ENCODE measurements around the gene ADAM12.
"Not testable (repeated sequence)": the region's sequence is repeated elsewhere in the genome, so short reads cannot be mapped to it uniquely, and the experiment has no call there.

ADAM12 gene

GRCh38 chr10:126058507-126058906, 329.8 kb downstream of the ADAM12 start:
- Histone ChIP-seq H3K27me3 (ENCODE audit: insufficient read depth, insufficient read length) (no peaks in the 10 kb centered on the region), H3K36me3 (ENCODE audit: insufficient read depth, insufficient read length, low read length) (no peaks in the 10 kb centered on the region), H3K4me3 (ENCODE audit: insufficient read length, low read depth) (no peak overlapping the region), H3K9ac (ENCODE audit: insufficient read length, low read depth) (no peak overlapping the region), H3K9me3 (ENCODE audit: insufficient read depth, low read length) (no peaks in the 10 kb centered on the region), H3K4me1 (ENCODE audit: insufficient read depth, insufficient read length) (no peaks in the 10 kb centered on the region)
- no peak for TF ChIP-seq SUZ12 (IDR thresholded peaks at IDR 0.05; ENCODE audit: extremely low read depth, insufficient read depth, insufficient read length)
- TF ChIP-seq ZNF274 (IDR thresholded peaks at IDR 0.05; ENCODE audit: low read depth, low read length), result no peak
- TF ChIP-seq YY1 (IDR thresholded peaks at IDR 0.05; ENCODE audit: insufficient read depth, insufficient read length), result no peak
- DNase-seq (ENCODE audit: low read depth, low spot score), result no peak

GRCh38 chr10:126058104-126058503, 330.2 kb downstream of the ADAM12 start:
- no peaks in the 10 kb centered on the region for H3K9me3 ChIP-seq (ENCODE audit: insufficient read depth, low read length)
- no peak for DNase-seq (ENCODE audit: low read depth, low spot score)
- no peaks in the 10 kb centered on the region for H3K36me3 ChIP-seq (ENCODE audit: insufficient read depth, insufficient read length, low read length)
- no peak overlapping the region for H3K9ac ChIP-seq (ENCODE audit: insufficient read length, low read depth)
- H3K4me1 ChIP-seq (ENCODE audit: insufficient read depth, insufficient read length), result no peaks in the 10 kb centered on the region
- TF ChIP-seq YY1 (IDR thresholded peaks at IDR 0.05; ENCODE audit: insufficient read depth, insufficient read length) (no peak), ZNF274 (IDR thresholded peaks at IDR 0.05; ENCODE audit: low read depth, low read length) (no peak), SUZ12 (IDR thresholded peaks at IDR 0.05; ENCODE audit: extremely low read depth, insufficient read depth, insufficient read length) (no peak)
- H3K27me3 ChIP-seq (ENCODE audit: insufficient read depth, insufficient read length), result no peaks in the 10 kb centered on the region
- H3K4me3 ChIP-seq (ENCODE audit: insufficient read length, low read depth), result no peak overlapping the region

GRCh38 chr10:126057494-126057893, 330.8 kb downstream of the ADAM12 start:
- no peaks in the 10 kb centered on the region for H3K9me3 ChIP-seq (ENCODE audit: insufficient read depth, low read length)
- no peak for TF ChIP-seq ZNF274 (IDR thresholded peaks at IDR 0.05; ENCODE audit: low read depth, low read length)
- no peak for TF ChIP-seq YY1 (IDR thresholded peaks at IDR 0.05; ENCODE audit: insufficient read depth, insufficient read length)
- TF ChIP-seq SUZ12 (IDR thresholded peaks at IDR 0.05; ENCODE audit: extremely low read depth, insufficient read depth, insufficient read length), result no peak

GRCh38 chr10:126054191-126054590, 334.1 kb downstream of the ADAM12 start:
- Histone ChIP-seq H3K27me3 (ENCODE audit: insufficient read depth, insufficient read length) (no peaks in the 10 kb centered on the region), H3K4me3 (ENCODE audit: insufficient read length, low read depth) (no peak overlapping the region), H3K9ac (ENCODE audit: insufficient read length, low read depth) (no peak overlapping the region), H3K36me3 (ENCODE audit: insufficient read depth, insufficient read length, low read length) (no peaks in the 10 kb centered on the region), H3K4me1 (ENCODE audit: insufficient read depth, insufficient read length) (no peaks in the 10 kb centered on the region), H3K9me3 (ENCODE audit: insufficient read depth, low read length) (no peaks in the 10 kb centered on the region)
- TF ChIP-seq SUZ12 (IDR thresholded peaks at IDR 0.05; ENCODE audit: extremely low read depth, insufficient read depth, insufficient read length) (no peak), YY1 (IDR thresholded peaks at IDR 0.05; ENCODE audit: insufficient read depth, insufficient read length) (no peak), ZNF274 (IDR thresholded peaks at IDR 0.05; ENCODE audit: low read depth, low read length) (no peak)
- no peak for DNase-seq (ENCODE audit: low read depth, low spot score)

More at GRCh38 chr10:126057494-126057893, 330.8 kb downstream of the ADAM12 start:
- Histone ChIP-seq H3K4me3 (ENCODE audit: insufficient read length, low read depth) (no peak overlapping the region), H3K9ac (ENCODE audit: insufficient read length, low read depth) (no peak overlapping the region), H3K27me3 (ENCODE audit: insufficient read depth, insufficient read length) (no peaks in the 10 kb centered on the region), H3K36me3 (ENCODE audit: insufficient read depth, insufficient read length, low read length) (no peaks in the 10 kb centered on the region), H3K4me1 (ENCODE audit: insufficient read depth, insufficient read length) (no peaks in the 10 kb centered on the region)
- no peak for DNase-seq (ENCODE audit: low read depth, low spot score)

DNA sequence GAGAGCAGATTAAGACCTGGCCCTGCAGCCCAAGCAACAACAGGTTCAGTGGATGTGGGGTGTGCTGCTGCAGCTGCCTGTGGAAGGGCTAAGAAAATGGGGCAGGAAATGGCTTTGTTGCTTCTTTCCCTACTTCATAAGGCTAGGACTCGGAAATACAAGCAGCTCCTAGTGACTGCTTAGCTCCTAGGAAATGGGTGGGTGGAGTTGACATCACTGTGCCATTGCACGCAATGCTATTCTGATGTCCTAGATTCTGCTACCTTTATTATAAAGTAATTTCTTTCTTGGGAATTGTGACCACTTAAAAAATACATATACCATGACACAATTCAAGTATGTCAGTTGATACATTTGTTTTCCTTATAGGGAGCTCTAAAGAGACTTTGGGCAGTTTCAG, 336.1 kb downstream of the ADAM12 start:
- Histone ChIP-seq H3K9ac (ENCODE audit: insufficient read length, low read depth) (no peak overlapping the region), H3K4me1 (ENCODE audit: insufficient read depth, insufficient read length) (no peaks in the 10 kb centered on the region), H3K36me3 (ENCODE audit: insufficient read depth, insufficient read length, low read length) (no peaks in the 10 kb centered on the region), H3K4me3 (ENCODE audit: insufficient read length, low read depth) (no peak overlapping the region), H3K9me3 (ENCODE audit: insufficient read depth, low read length) (no peaks in the 10 kb centered on the region), H3K27me3 (ENCODE audit: insufficient read depth, insufficient read length) (no peaks in the 10 kb centered on the region)
- TF ChIP-seq ZNF274 (IDR thresholded peaks at IDR 0.05; ENCODE audit: low read depth, low read length) (no peak), SUZ12 (IDR thresholded peaks at IDR 0.05; ENCODE audit: extremely low read depth, insufficient read depth, insufficient read length) (no peak), YY1 (IDR thresholded peaks at IDR 0.05; ENCODE audit: insufficient read depth, insufficient read length) (no peak)
- no peak for DNase-seq (ENCODE audit: low read depth, low spot score)

DNA sequence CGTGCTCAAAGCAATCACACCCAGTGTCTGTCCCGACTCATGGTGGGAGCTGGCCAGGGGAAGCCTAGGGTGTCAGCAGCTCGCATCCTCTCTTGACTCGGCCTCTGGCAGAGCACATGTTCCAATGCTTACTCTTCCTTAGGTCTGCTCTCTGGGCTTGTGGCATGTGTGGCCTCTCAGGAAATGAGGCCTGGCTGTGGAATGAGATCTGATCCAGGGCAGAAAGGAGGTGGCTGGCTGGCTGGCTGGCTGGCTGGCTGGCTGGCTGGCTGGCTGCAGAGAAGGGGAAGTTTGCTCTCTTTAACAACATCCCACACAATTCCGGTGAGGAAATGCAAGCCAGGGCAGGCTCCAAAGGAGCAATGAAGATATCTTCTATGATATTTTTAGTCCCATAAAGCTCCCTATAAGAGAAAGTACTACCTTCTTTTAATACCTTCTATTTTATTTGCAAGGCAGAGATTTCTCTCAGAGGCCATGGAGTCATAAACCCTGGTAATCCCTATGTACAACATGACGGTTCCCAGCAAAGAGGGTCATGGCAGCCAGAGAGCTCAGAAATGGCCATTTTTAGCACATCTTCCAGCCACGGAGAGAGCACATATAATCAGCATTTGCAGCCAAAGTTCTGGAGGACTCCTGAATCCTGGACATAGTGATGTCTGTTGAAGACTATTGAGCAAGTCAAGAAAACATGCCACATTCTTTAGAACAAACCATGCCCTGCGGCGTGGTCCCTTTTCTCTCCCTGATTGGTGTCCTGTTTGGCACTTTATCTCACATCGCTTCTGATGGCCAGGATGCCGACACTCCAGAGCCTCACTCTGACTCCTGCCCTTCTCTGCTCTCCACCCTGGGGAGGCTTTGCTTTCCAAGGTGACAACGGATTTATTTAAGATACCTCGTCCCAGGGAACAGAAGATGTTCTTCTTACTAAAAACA, 338.2 kb downstream of the ADAM12 start:
- Histone ChIP-seq H3K4me3 (ENCODE audit: insufficient read length, low read depth) (no peak overlapping the region), H3K36me3 (ENCODE audit: insufficient read depth, insufficient read length, low read length) (no peaks in the 10 kb centered on the region), H3K9me3 (ENCODE audit: insufficient read depth, low read length) (no peaks in the 10 kb centered on the region), H3K4me1 (ENCODE audit: insufficient read depth, insufficient read length) (no peaks in the 10 kb centered on the region), H3K9ac (ENCODE audit: insufficient read length, low read depth) (no peak overlapping the region), H3K27me3 (ENCODE audit: insufficient read depth, insufficient read length) (no peaks in the 10 kb centered on the region)
- TF ChIP-seq YY1 (IDR thresholded peaks at IDR 0.05; ENCODE audit: insufficient read depth, insufficient read length) (no peak), ZNF274 (IDR thresholded peaks at IDR 0.05; ENCODE audit: low read depth, low read length) (no peak), SUZ12 (IDR thresholded peaks at IDR 0.05; ENCODE audit: extremely low read depth, insufficient read depth, insufficient read length) (no peak)
- DNase-seq (ENCODE audit: low read depth, low spot score), result no peak

- H3K9me3 ChIP-seq (ENCODE audit: insufficient read depth, low read length); H3K27me3 ChIP-seq (ENCODE audit: insufficient read depth, insufficient read length); DNase-seq (ENCODE audit: low read depth, low spot score); H3K9ac ChIP-seq (ENCODE audit: insufficient read length, low read depth); H3K4me1 ChIP-seq (ENCODE audit: insufficient read depth, insufficient read length); H3K4me3 ChIP-seq (ENCODE audit: insufficient read length, low read depth); H3K36me3 ChIP-seq (ENCODE audit: insufficient read depth, insufficient read length, low read length): not testable (repeated sequence)
These were observed 340.5 kb downstream of the ADAM12 start for GRCh38 chr10:126047749-126048148.

Data from NT2/D1 (cell line).